ENCODE results near the gene PDCL2.

PDCL2 gene

GRCh38 chr4:55524844-55525571, 67.0 kb downstream of the PDCL2 start:
- H3K27ac ChIP-seq (ENCODE audit: low read depth in 2 of 2, low read length in 2 of 2) = no peak overlapping the region
- no peak overlapping the region for H3K9ac ChIP-seq (ENCODE audit: low read depth in 1 of 2, low read length in 2 of 2)
- no peaks in the 10 kb centered on the region for H3K27me3 ChIP-seq (ENCODE audit: control insufficient read depth in 2 of 2, insufficient read depth in 2 of 2, low read length in 2 of 2)

GRCh38 chr4:55518442-55518841, 73.6 kb downstream of the PDCL2 start:
- no peak overlapping the region for H3K9ac ChIP-seq (ENCODE audit: low read depth in 1 of 2, low read length in 2 of 2)
- H3K27ac ChIP-seq (ENCODE audit: low read depth in 2 of 2, low read length in 2 of 2) = no peak overlapping the region
- H3K4me3 ChIP-seq (ENCODE audit: low read length in 2 of 2) = no peak overlapping the region
- no peaks in the 10 kb centered on the region for H3K27me3 ChIP-seq (ENCODE audit: control insufficient read depth in 2 of 2, insufficient read depth in 2 of 2, low read length in 2 of 2)
- H3K36me3 ChIP-seq (ENCODE audit: control insufficient read depth in 2 of 2, insufficient read depth in 2 of 2, low read length in 2 of 2) = no peaks in the 10 kb centered on the region
- H3K9me3 ChIP-seq (ENCODE audit: control insufficient read depth in 2 of 2, low read length in 2 of 2) = no peaks in the 10 kb centered on the region
- H3K4me1 ChIP-seq (ENCODE audit: control insufficient read depth in 2 of 2, insufficient read depth in 2 of 2, low read length in 2 of 2) = no peaks in the 10 kb centered on the region

More at GRCh38 chr4:55524844-55525571, 67.0 kb downstream of the PDCL2 start:
- Histone ChIP-seq H3K9me3 (ENCODE audit: control insufficient read depth in 2 of 2, low read length in 2 of 2) (no peaks in the 10 kb centered on the region), H3K4me3 (ENCODE audit: low read length in 2 of 2) (no peak overlapping the region), H3K36me3 (ENCODE audit: control insufficient read depth in 2 of 2, insufficient read depth in 2 of 2, low read length in 2 of 2) (no peaks in the 10 kb centered on the region), H3K4me1 (ENCODE audit: control insufficient read depth in 2 of 2, insufficient read depth in 2 of 2, low read length in 2 of 2) (no peaks in the 10 kb centered on the region)

- Histone ChIP-seq H3K4me3 (ENCODE audit: low read length in 2 of 2) (no peak overlapping the region), H3K9me3 (ENCODE audit: control insufficient read depth in 2 of 2, low read length in 2 of 2) (no peaks in the 10 kb centered on the region), H3K36me3 (ENCODE audit: control insufficient read depth in 2 of 2, insufficient read depth in 2 of 2, low read length in 2 of 2) (no peaks in the 10 kb centered on the region), H3K27me3 (ENCODE audit: control insufficient read depth in 2 of 2, insufficient read depth in 2 of 2, low read length in 2 of 2) (no peaks in the 10 kb centered on the region), H3K4me1 (ENCODE audit: control insufficient read depth in 2 of 2, insufficient read depth in 2 of 2, low read length in 2 of 2) (no peaks in the 10 kb centered on the region), H3K27ac (ENCODE audit: low read depth in 2 of 2, low read length in 2 of 2) (no peak overlapping the region), H3K9ac (ENCODE audit: low read depth in 1 of 2, low read length in 2 of 2) (no peak overlapping the region)
Observed at GRCh38 chr4:55517526-55518229, 74.4 kb downstream of the PDCL2 start.

- no peaks in the 10 kb centered on the region for H3K9me3 ChIP-seq (ENCODE audit: control insufficient read depth in 2 of 2, low read length in 2 of 2)
- no peaks in the 10 kb centered on the region for H3K27me3 ChIP-seq (ENCODE audit: control insufficient read depth in 2 of 2, insufficient read depth in 2 of 2, low read length in 2 of 2)
- no peak overlapping the region for H3K27ac ChIP-seq (ENCODE audit: low read depth in 2 of 2, low read length in 2 of 2)
- no peak overlapping the region for H3K4me3 ChIP-seq (ENCODE audit: low read length in 2 of 2)
- H3K9ac ChIP-seq (ENCODE audit: low read depth in 1 of 2, low read length in 2 of 2) = no peak overlapping the region
- peaks cover 3 to 4% of the 10 kb centered on the region in 2 donors for H3K36me3 ChIP-seq (ENCODE audit: control insufficient read depth in 2 of 2, insufficient read depth in 2 of 2, low read length in 2 of 2)
- H3K4me1 ChIP-seq (ENCODE audit: control insufficient read depth in 2 of 2, insufficient read depth in 2 of 2, low read length in 2 of 2) = no peaks in the 10 kb centered on the region
Observed at GRCh38 chr4:55512922-55513571, 79.0 kb downstream of the PDCL2 start.

GRCh38 chr4:55512077-55512476, 80.0 kb downstream of the PDCL2 start:
- Histone ChIP-seq H3K4me3 (ENCODE audit: low read length in 2 of 2) (no peak overlapping the region), H3K27ac (ENCODE audit: low read depth in 2 of 2, low read length in 2 of 2) (no peak overlapping the region)

GRCh38 chr4:55510685-55511084, 81.4 kb downstream of the PDCL2 start:
- H3K27ac ChIP-seq (ENCODE audit: low read depth in 2 of 2, low read length in 2 of 2) = no peak overlapping the region
- no peaks in the 10 kb centered on the region for H3K4me1 ChIP-seq (ENCODE audit: control insufficient read depth in 2 of 2, insufficient read depth in 2 of 2, low read length in 2 of 2)
- peaks cover 4 to 8% of the 10 kb centered on the region in 2 donors for H3K36me3 ChIP-seq (ENCODE audit: control insufficient read depth in 2 of 2, insufficient read depth in 2 of 2, low read length in 2 of 2)
- H3K9ac ChIP-seq (ENCODE audit: low read depth in 1 of 2, low read length in 2 of 2) = no peak overlapping the region
- no peak overlapping the region for H3K4me3 ChIP-seq (ENCODE audit: low read length in 2 of 2)
- no peaks in the 10 kb centered on the region for H3K27me3 ChIP-seq (ENCODE audit: control insufficient read depth in 2 of 2, insufficient read depth in 2 of 2, low read length in 2 of 2)
- H3K9me3 ChIP-seq (ENCODE audit: control insufficient read depth in 2 of 2, low read length in 2 of 2) = no peaks in the 10 kb centered on the region

More at GRCh38 chr4:55512077-55512476, 80.0 kb downstream of the PDCL2 start:
- H3K9me3 ChIP-seq (ENCODE audit: control insufficient read depth in 2 of 2, low read length in 2 of 2) = no peaks in the 10 kb centered on the region
- no peak overlapping the region for H3K9ac ChIP-seq (ENCODE audit: low read depth in 1 of 2, low read length in 2 of 2)
- peaks cover 4 to 8% of the 10 kb centered on the region in 2 donors for H3K36me3 ChIP-seq (ENCODE audit: control insufficient read depth in 2 of 2, insufficient read depth in 2 of 2, low read length in 2 of 2)
- no peaks in the 10 kb centered on the region for H3K27me3 ChIP-seq (ENCODE audit: control insufficient read depth in 2 of 2, insufficient read depth in 2 of 2, low read length in 2 of 2)
- no peaks in the 10 kb centered on the region for H3K4me1 ChIP-seq (ENCODE audit: control insufficient read depth in 2 of 2, insufficient read depth in 2 of 2, low read length in 2 of 2)

- H3K27me3 ChIP-seq (ENCODE audit: control insufficient read depth in 2 of 2, insufficient read depth in 2 of 2, low read length in 2 of 2) = no peaks in the 10 kb centered on the region
- H3K4me1 ChIP-seq (ENCODE audit: control insufficient read depth in 2 of 2, insufficient read depth in 2 of 2, low read length in 2 of 2) = no peaks in the 10 kb centered on the region
- no peak overlapping the region for H3K27ac ChIP-seq (ENCODE audit: low read depth in 2 of 2, low read length in 2 of 2)
- H3K36me3 ChIP-seq (ENCODE audit: control insufficient read depth in 2 of 2, insufficient read depth in 2 of 2, low read length in 2 of 2) = peaks cover 4 to 8% of the 10 kb centered on the region in 2 donors
- no peak overlapping the region for H3K4me3 ChIP-seq (ENCODE audit: low read length in 2 of 2)
- no peaks in the 10 kb centered on the region for H3K9me3 ChIP-seq (ENCODE audit: control insufficient read depth in 2 of 2, low read length in 2 of 2)
- no peak overlapping the region for H3K9ac ChIP-seq (ENCODE audit: low read depth in 1 of 2, low read length in 2 of 2)
Observed at GRCh38 chr4:55509266-55509665, 82.8 kb downstream of the PDCL2 start.

GRCh38 chr4:55507612-55508011, 84.4 kb downstream of the PDCL2 start:
- Histone ChIP-seq H3K9ac (ENCODE audit: low read depth in 1 of 2, low read length in 2 of 2) (no peak overlapping the region), H3K4me3 (ENCODE audit: low read length in 2 of 2) (no peak overlapping the region), H3K36me3 (ENCODE audit: control insufficient read depth in 2 of 2, insufficient read depth in 2 of 2, low read length in 2 of 2) (peaks cover 4 to 8% of the 10 kb centered on the region in 2 donors)

More at GRCh38 chr4:55507612-55508011, 84.4 kb downstream of the PDCL2 start:
- H3K9me3 ChIP-seq (ENCODE audit: control insufficient read depth in 2 of 2, low read length in 2 of 2) = no peaks in the 10 kb centered on the region
- H3K4me1 ChIP-seq (ENCODE audit: control insufficient read depth in 2 of 2, insufficient read depth in 2 of 2, low read length in 2 of 2) = no peaks in the 10 kb centered on the region
- no peak overlapping the region for H3K27ac ChIP-seq (ENCODE audit: low read depth in 2 of 2, low read length in 2 of 2)
- H3K27me3 ChIP-seq (ENCODE audit: control insufficient read depth in 2 of 2, insufficient read depth in 2 of 2, low read length in 2 of 2) = no peaks in the 10 kb centered on the region

Measured in mucosa of rectum (tissue), 2 donors.